ENCODE results near the gene USP7. TPM values are rescaled to one million over a fixed set of nuclear protein-coding genes. Genes with fewer than 3 reads are reported as not detected.
A peak's percentile ranks its signal among the peaks of the same experiment; 100 is the strongest.

Gene USP7
- total RNA-seq, 1 donor from 2014 or later: 159 TPM

- Mint-ChIP-seq H3K4me3 (ENCODE audit: low read depth) (no peak overlapping the region), H3K27me3 (no peaks in the 10 kb centered on the region), H3K36me3 (ENCODE audit: insufficient read depth) (peaks cover 29% of the 10 kb centered on the region), H3K4me1 (ENCODE audit: low read depth) (no peaks in the 10 kb centered on the region), H3K27ac (peak overlapping the region; percentile 53), H3K9me3 (ENCODE audit: low read depth) (no peaks in the 10 kb centered on the region)
- no peak for TF ChIP-seq CTCF (IDR thresholded peaks at IDR 0.05; ENCODE audit: unreplicated experiment)
- no peak for DNase-seq (ENCODE audit: low spot score, unreplicated experiment)
These were observed 68.9 kb downstream of the USP7 start for GRCh38 chr16:8894736-8895334.

GRCh38 chr16:8893976-8894690 is 69.6 kb downstream of the USP7 start:
- peaks cover 29% of the 10 kb centered on the region for H3K36me3 Mint-ChIP-seq (ENCODE audit: insufficient read depth)
- TF ChIP-seq CTCF (IDR thresholded peaks at IDR 0.05; ENCODE audit: unreplicated experiment): no peak
- H3K9me3 Mint-ChIP-seq (ENCODE audit: low read depth): no peaks in the 10 kb centered on the region
- H3K4me1 Mint-ChIP-seq (ENCODE audit: low read depth): no peaks in the 10 kb centered on the region
- H3K27me3 Mint-ChIP-seq: no peaks in the 10 kb centered on the region
- no peak overlapping the region for H3K4me3 Mint-ChIP-seq (ENCODE audit: low read depth)
- H3K27ac Mint-ChIP-seq: peak overlapping the region; percentile 53
- DNase-seq (ENCODE audit: low spot score, unreplicated experiment): no peak

- H3K27me3 Mint-ChIP-seq: no peaks in the 10 kb centered on the region
- no peaks in the 10 kb centered on the region for H3K9me3 Mint-ChIP-seq (ENCODE audit: low read depth)
- no peak for DNase-seq (ENCODE audit: low spot score, unreplicated experiment)
- no peaks in the 10 kb centered on the region for H3K4me1 Mint-ChIP-seq (ENCODE audit: low read depth)
- peaks cover 28% of the 10 kb centered on the region for H3K36me3 Mint-ChIP-seq (ENCODE audit: insufficient read depth)
- TF ChIP-seq CTCF (IDR thresholded peaks at IDR 0.05; ENCODE audit: unreplicated experiment): no peak
- no peak overlapping the region for H3K4me3 Mint-ChIP-seq (ENCODE audit: low read depth)
- peak overlapping the region; percentile 83 for H3K27ac Mint-ChIP-seq
These were observed 70.3 kb downstream of the USP7 start for GRCh38 chr16:8893426-8893825.

- Mint-ChIP-seq H3K4me1 (ENCODE audit: low read depth) (no peaks in the 10 kb centered on the region), H3K9me3 (ENCODE audit: low read depth) (no peaks in the 10 kb centered on the region), H3K36me3 (ENCODE audit: insufficient read depth) (peaks cover 27% of the 10 kb centered on the region), H3K27me3 (no peaks in the 10 kb centered on the region), H3K27ac (peak overlapping the region; percentile 73), H3K4me3 (ENCODE audit: low read depth) (no peak overlapping the region)
- no peak for DNase-seq (ENCODE audit: low spot score, unreplicated experiment)
- TF ChIP-seq CTCF (IDR thresholded peaks at IDR 0.05; ENCODE audit: unreplicated experiment): no peak
These were observed 71.6 kb downstream of the USP7 start for GRCh38 chr16:8892101-8892575.

GRCh38 chr16:8890549-8890921 is 73.2 kb downstream of the USP7 start:
- no peak for DNase-seq (ENCODE audit: low spot score, unreplicated experiment)
- TF ChIP-seq CTCF (IDR thresholded peaks at IDR 0.05; ENCODE audit: unreplicated experiment): no peak
- H3K27ac Mint-ChIP-seq: peak overlapping the region; percentile 49
- H3K4me1 Mint-ChIP-seq (ENCODE audit: low read depth): peaks cover 6% of the 10 kb centered on the region
- no peaks in the 10 kb centered on the region for H3K9me3 Mint-ChIP-seq (ENCODE audit: low read depth)
- H3K36me3 Mint-ChIP-seq (ENCODE audit: insufficient read depth): peaks cover 28% of the 10 kb centered on the region
- no peaks in the 10 kb centered on the region for H3K27me3 Mint-ChIP-seq
- H3K4me3 Mint-ChIP-seq (ENCODE audit: low read depth): no peak overlapping the region

Data from progenitor cell of endocrine pancreas (in vitro differentiated cells).